Measurements from ENCODE around the gene PTPRO.

DNA sequence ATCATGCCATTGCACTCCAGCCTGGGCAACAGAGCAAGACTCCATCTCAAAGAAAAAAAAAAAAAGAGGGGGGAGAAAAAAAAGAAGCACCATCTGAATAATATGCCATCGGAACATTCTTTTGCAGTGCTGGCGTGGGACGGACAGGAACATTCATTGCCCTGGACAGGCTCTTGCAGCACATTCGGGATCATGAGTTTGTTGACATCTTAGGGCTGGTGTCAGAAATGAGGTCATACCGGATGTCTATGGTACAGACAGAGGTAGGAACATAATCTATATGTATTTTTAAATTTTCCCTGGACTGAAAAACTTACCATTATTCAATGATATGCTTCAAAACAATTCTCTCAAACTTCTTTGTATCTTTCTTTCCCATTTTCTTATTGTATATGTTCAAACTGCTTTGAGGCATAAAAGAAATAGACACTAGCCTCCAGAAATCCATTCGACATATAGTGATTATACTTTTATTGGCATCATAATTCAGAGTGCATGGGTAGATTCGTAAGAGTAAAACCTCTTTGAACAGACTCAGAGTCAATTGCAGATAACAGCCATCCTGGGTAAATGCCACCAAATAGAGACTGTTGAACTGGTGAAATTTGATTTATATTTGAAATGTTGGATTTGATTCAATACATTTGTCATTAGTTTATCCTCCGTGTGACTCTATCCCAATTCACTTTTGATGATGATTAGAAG is 267.2 kb downstream of the PTPRO start:
- TF ChIP-seq, protein P1, sequence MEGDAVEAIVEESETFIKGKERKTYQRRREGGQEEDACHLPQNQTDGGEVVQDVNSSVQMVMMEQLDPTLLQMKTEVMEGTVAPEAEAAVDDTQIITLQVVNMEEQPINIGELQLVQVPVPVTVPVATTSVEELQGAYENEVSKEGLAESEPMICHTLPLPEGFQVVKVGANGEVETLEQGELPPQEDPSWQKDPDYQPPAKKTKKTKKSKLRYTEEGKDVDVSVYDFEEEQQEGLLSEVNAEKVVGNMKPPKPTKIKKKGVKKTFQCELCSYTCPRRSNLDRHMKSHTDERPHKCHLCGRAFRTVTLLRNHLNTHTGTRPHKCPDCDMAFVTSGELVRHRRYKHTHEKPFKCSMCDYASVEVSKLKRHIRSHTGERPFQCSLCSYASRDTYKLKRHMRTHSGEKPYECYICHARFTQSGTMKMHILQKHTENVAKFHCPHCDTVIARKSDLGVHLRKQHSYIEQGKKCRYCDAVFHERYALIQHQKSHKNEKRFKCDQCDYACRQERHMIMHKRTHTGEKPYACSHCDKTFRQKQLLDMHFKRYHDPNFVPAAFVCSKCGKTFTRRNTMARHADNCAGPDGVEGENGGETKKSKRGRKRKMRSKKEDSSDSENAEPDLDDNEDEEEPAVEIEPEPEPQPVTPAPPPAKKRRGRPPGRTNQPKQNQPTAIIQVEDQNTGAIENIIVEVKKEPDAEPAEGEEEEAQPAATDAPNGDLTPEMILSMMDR (IDR thresholded peaks at IDR 0.05): no peak
- no peak for TF ChIP-seq POLR2A (IDR thresholded peaks at IDR 0.05)
